ENCODE data around the gene GFPT2.

GFPT2 gene

GRCh38 chr5:180287868-180288267 is 65.3 kb downstream of the GFPT2 start:
- no peak for DNase-seq

- no peak for DNase-seq
Measured at GRCh38 chr5:180287404-180287803, 65.7 kb downstream of the GFPT2 start.

- DNase-seq: peak in 31 of 51 donors; percentile 7 to 74 (median 40)
Measured at GRCh38 chr5:180284149-180284548, 69.0 kb downstream of the GFPT2 start.

GRCh38 chr5:180283026-180283615 is 70.0 kb downstream of the GFPT2 start:
- DNase-seq: no peak

GRCh38 chr5:180282281-180282680 is 70.9 kb downstream of the GFPT2 start:
- DNase-seq: no peak

- DNase-seq: no peak
Measured at GRCh38 chr5:180281706-180282105, 71.4 kb downstream of the GFPT2 start.

- no peak for DNase-seq
Measured at GRCh38 chr5:180274695-180275094, 78.4 kb downstream of the GFPT2 start.

GRCh38 chr5:180271221-180271620 is 81.9 kb downstream of the GFPT2 start:
- DNase-seq: no peak

GRCh38 chr5:180259260-180259611 is 93.9 kb downstream of the GFPT2 start:
- DNase-seq: no peak

- DNase-seq: no peak
Measured at GRCh38 chr5:180253036-180253824, 99.9 kb downstream of the GFPT2 start.

- DNase-seq: no peak
Measured at GRCh38 chr5:180251887-180252286, 101.2 kb downstream of the GFPT2 start.

GRCh38 chr5:180251141-180251540 is 102.0 kb downstream of the GFPT2 start:
- no peak for DNase-seq
